HCT116 (cell line): ENCODE results near the gene ADGRB3.

Experiments
- POLR2A ChIP-seq: IDR thresholded peaks from 2 replicates; pipeline ENCODE4 v1.7.0; 2011; ENCODE audit warnings: borderline replicate concordance; ENCODE audit not compliant: insufficient read depth, insufficient read length; ENCODE audit errors: extremely low read depth
- POLR2AphosphoS5 ChIP-seq: IDR thresholded peaks from 2 replicates; pipeline ENCODE4 v1.6.1; 2011; ENCODE audit warnings: mild to moderate bottlenecking, low read depth, low read length, moderate library complexity
- SIN3A ChIP-seq: IDR thresholded peaks from 2 replicates; pipeline ENCODE4 v1.6.1; 2012; ENCODE audit warnings: low read depth
- SP1 ChIP-seq: IDR thresholded peaks from 2 replicates; pipeline ENCODE4 v1.6.1; 2012; ENCODE audit warnings: low read depth
- TCF7L2 ChIP-seq: IDR thresholded peaks from 2 replicates; pipeline ENCODE4 v1.7.0; 2011; ENCODE audit warnings: borderline replicate concordance, inconsistent platforms; ENCODE audit not compliant: insufficient read depth, insufficient read length; ENCODE audit errors: extremely low read depth
- YY1 ChIP-seq: IDR thresholded peaks from 2 replicates; pipeline ENCODE4 v1.6.1; 2011; ENCODE audit warnings: low read length, low read depth, moderate library complexity, mild to moderate bottlenecking; ENCODE audit not compliant: insufficient replicate concordance; ENCODE audit errors: extremely low read depth
- TF ChIP-seq, protein P1 (sequence below), 3 experiments: fragments of 200-600 bp in 1 of 3; sonication (generic) in 1 of 3; IDR thresholded peaks in 2 of 3; conservative IDR thresholded peaks in 1 of 3; 2 replicates each; pipeline ENCODE4 v1.5.1; 2012 to 2017; ENCODE audit warnings: low read depth in 2 of 3, low read length in 2 of 3, antibody characterized with exemption in 1 of 3, borderline replicate concordance in 1 of 3, control low read depth in 1 of 3, mild to moderate bottlenecking in 1 of 3, mixed read lengths in 1 of 3, mixed run types in 1 of 3, moderate library complexity in 1 of 3; ENCODE audit not compliant: insufficient read depth in 1 of 3
- TF ChIP-seq, protein P2 (sequence below): IDR thresholded peaks from 2 replicates; pipeline ENCODE4 v1.6.1; 2012

DNA sequence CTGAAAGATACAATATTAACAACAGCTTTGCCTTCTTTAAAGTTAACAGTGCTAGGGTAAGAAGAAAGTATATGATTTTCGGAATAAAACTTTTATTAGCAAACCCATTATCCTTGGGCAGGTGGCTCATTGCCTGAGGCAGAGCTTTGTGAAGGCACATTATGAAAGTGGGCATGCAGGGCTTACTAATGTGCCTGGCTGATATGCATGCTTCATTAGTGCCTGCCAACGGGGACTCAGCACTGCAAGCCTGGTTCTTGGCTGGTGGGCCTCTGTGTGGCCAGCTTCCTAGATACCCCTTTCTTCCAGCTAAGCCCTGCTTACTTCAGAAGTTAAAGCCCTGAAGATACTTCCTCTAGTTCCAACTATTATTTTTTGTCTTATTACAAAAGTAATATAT lies 481.6 kb downstream of the ADGRB3 start:
- TF ChIP-seq YY1 (no peak), SP1 (no peak), SIN3A (no peak), POLR2A (no peak), POLR2AphosphoS5 (no peak), TCF7L2 (no peak)
- TF ChIP-seq, protein P1, sequence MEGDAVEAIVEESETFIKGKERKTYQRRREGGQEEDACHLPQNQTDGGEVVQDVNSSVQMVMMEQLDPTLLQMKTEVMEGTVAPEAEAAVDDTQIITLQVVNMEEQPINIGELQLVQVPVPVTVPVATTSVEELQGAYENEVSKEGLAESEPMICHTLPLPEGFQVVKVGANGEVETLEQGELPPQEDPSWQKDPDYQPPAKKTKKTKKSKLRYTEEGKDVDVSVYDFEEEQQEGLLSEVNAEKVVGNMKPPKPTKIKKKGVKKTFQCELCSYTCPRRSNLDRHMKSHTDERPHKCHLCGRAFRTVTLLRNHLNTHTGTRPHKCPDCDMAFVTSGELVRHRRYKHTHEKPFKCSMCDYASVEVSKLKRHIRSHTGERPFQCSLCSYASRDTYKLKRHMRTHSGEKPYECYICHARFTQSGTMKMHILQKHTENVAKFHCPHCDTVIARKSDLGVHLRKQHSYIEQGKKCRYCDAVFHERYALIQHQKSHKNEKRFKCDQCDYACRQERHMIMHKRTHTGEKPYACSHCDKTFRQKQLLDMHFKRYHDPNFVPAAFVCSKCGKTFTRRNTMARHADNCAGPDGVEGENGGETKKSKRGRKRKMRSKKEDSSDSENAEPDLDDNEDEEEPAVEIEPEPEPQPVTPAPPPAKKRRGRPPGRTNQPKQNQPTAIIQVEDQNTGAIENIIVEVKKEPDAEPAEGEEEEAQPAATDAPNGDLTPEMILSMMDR (IDR thresholded peaks at IDR 0.05 in 2 of 3, conservative IDR thresholded peaks at IDR 0.05 in 1 of 3; ENCODE audit: borderline replicate concordance in 1 of 3, insufficient read depth in 1 of 3, low read depth in 2 of 3, low read length in 2 of 3): no peak
- TF ChIP-seq, protein P2, sequence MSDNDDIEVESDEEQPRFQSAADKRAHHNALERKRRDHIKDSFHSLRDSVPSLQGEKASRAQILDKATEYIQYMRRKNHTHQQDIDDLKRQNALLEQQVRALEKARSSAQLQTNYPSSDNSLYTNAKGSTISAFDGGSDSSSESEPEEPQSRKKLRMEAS: no peak
